ENCODE data around the gene ELF1. TPM values are rescaled to one million over a fixed set of nuclear protein-coding genes. Genes with fewer than 3 reads are reported as not detected.
"Not testable (repeated sequence)": the region's sequence is repeated elsewhere in the genome, so short reads cannot be mapped to it uniquely, and the experiment has no call there.

ELF1 gene
- total RNA-seq, 1 donor from 2014 or later = 62.8 TPM

DNA sequence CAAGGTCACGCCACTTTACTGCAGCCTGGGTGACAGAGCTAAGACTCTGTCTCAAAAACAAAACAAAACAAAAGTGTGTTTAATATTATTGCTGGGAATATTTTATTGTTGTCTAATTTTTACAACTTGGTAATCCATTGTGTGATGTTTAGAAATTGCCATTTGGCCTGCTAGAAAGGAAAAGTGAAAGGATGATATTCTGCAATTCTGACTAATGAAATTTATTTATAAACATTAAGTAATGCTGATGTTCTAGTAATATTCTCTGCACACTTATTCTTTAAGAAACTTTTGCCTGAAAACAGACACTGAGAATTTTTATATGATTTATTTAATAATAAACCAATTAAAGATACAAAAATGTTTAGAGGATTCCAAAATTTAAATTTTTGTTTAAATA, 87.4 kb downstream of the ELF1 start:
- no peak for DNase-seq

DNA sequence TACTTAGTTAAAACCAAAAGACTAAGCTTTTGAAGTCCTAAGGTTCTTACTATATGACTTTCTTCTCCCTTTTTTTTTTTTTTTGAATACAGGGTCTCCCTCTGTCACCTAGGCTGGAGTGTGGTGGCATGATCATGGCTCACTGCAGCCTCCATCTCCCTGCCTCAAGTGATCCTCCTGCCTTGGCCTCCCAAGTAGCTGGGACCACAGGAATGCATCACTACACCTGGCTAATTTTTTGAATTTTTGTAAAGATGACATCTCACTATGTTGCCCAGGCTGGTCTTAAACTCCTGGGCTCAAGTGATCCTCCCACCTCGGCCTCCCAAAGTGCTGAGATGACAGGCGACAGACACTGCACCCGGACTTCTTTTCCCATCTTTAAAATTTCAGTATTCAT, 89.2 kb downstream of the ELF1 start:
- DNase-seq = not testable (repeated sequence)

DNA sequence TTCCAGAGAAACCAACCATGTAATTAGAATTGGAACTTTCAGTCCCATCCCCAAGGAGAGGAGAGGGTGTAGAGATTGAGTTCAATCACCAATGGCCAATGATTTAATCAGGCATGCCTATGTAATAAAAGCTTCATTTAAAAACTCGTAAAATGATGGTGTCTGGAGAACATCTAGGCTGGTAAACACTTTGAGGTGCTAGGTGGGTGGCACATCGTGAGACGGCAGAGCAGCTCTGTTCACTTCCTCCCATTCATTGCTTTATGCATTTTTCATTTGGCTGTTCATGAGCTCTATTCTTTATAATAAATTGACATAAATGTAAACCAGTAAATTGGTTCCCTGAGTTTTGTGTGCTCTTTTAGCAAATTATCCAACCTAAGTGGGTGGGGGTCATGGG, 90.1 kb downstream of the ELF1 start:
- no peak for DNase-seq

DNA sequence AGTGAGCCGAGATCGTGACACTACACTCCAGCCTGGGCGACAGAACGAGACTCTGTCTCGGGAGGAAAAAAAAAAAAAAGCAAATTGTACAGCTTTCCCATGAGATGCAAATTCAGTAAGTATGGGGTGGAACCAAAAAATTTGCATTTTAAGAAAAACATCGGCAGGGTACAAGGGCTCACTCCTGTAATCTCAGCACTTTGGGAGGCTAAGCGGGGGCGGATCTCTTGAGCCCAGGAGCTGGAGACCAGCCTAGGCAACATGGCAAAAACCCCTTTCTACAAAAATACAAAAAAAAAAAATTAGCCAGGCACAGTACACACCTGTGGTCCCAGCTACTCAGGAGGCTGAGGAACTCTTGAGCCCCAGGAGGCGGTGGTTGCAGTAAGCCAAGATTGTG, 91.2 kb downstream of the ELF1 start:
- DNase-seq = no peak

DNA sequence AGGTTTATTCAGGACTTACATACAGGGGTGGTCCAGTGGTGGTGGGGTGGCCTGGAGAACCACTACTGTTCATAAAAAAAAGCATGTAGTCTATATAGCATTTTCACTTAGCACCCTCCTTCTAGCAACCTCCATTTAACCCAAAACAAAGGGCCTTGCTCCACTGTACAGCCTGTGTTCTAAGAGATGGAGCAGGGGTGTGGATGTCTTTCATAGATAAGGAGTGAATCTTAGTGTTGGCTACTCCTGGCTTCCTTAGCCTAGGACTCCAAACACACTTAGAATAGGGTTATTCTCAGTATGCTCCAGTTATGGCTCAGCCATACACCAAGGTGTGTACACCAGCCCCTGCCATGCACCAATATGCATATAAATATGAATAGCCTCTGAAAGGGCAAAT, 95.2 kb downstream of the ELF1 start:
- DNase-seq = no peak

DNA sequence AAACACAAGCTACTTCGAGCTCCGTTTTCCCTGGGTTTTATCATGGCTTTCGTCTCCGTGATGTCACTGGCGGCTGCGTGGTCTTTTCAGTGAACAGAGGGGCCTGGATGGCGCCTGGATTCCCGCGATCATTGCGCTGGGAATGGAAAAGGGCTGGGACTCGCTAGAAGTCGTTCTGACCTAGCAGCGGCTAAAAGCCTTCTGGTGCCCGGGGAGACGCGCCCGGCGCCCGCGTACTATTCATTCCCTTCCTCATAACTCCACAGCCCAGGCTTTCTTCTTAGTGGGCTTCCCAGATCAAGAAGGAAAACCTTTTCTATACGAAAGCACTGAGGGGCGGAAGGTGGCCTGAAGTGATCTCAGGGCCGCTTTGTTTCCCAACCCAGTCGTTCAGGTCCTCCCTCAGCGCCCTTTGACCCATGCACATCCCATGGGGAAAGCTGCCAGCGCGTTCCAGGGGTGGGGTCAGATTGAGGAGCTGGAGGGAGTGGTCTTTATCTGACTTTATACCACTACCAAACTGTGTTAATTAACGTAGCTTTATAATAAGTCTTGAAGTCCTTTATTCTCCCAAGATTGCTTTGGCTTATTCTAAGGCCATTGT, 96.6 kb downstream of the ELF1 start:
- no peak for DNase-seq

DNA sequence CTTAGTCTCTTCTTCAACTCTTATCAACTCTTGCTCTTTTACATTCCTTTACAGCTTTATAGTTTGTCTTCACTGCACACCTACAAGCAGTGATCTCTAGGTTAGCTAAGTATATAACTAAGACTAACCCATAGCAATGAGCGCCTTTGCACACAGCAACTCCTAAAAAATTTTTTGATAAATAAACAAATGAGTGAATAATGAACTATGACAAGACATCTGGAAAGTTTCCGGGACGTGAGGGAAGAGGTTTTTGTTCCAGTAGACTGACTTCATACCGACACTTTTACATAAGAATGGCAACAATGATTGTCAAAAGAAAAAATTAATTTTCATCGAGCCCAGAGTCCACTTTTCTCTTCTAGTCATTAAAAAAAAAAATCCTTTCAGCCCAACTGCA, 98.3 kb downstream of the ELF1 start:
- DNase-seq = no peak

DNA sequence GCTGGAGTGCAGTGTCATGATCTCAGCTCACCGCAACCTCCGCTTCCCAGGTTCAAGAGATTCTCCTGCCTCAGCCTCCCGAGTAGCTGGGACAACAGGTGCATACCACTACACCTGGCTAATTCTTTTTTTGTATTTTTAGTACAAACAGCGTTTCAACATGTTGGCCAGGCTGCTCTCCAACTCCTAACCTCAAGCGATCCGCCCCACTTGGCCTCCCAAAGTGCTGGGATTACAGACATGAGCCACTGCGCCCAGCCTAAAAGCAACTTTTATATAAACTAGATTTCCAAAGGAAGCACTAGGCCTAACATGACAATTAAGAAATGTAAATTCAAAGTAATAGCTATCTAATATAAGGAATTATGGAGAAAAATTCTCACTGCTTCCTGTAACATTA, 99.2 kb downstream of the ELF1 start:
- not testable (repeated sequence) for DNase-seq

DNA sequence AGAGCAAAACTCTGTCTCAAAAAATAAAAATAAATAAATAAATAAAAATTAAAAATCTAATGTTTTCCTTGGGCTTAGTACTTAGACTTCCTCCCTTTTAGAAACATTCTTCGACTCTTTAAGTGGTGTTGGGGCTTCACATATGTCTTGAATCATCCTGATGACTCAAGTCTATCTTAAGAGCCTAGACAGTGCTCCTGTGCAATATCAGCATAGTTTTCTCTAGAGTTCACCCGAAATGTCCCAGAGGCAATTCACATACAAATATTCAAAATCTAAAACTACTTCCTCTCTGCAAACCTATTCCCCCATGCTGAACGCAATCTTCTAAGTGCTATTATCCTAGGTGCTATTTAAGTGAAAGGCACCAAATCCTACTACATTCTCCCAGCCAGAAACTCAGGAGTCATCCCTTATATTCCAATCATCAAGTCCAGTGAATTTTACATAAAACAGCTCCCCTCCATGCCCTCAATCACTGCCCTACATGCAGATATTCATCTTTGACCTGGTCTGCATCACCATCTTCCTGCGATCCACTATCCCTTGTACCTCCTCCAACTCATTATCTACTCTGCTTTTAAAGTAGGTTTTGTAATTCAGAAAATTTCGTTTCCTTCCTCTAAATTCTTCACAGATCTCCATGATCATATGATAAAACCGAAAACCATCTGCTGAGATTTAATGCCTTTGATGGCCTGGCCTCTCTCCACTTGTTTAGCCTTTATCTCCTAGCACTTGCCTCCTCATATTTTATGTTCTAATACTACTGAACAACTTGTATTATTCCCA, 102.7 kb downstream of the ELF1 start:
- no peak for DNase-seq

DNA sequence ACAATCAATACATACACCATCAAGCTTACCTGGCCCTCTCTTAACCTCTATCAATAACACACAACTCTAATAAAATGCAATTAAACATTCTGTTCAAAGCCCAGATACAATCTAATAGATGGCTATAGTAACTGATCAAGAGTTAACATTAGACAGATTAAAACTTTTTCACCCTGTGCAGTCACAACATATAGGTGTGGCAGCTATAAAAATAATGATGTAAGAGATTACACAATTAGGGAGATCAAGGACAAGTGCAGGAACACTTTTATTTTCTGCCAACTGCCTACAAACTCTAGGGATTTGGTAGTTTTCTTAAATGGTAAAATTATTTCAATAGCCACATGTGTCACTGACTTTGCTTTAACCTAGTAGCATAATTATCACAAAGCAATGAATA, 104.3 kb downstream of the ELF1 start:
- not testable (repeated sequence) for DNase-seq

DNA sequence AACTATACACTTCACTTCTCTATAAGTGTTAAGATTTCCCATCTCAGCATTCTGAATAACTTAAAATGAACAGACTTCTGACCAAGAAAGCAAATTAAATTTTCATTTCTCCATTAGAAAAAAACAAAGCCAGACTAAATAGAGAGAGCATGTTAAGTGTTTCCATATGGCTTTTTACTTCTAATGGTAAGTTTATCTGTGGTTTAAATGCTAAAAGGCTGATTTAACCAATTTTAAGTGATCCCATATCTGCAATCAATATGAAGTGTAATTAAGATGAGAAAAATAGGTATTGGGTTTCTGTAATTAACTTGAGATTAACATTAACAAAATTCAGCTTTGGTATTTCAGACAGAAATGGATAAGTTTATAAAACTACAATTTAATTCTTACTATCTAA, 107.8 kb downstream of the ELF1 start:
- no peak for DNase-seq

DNA sequence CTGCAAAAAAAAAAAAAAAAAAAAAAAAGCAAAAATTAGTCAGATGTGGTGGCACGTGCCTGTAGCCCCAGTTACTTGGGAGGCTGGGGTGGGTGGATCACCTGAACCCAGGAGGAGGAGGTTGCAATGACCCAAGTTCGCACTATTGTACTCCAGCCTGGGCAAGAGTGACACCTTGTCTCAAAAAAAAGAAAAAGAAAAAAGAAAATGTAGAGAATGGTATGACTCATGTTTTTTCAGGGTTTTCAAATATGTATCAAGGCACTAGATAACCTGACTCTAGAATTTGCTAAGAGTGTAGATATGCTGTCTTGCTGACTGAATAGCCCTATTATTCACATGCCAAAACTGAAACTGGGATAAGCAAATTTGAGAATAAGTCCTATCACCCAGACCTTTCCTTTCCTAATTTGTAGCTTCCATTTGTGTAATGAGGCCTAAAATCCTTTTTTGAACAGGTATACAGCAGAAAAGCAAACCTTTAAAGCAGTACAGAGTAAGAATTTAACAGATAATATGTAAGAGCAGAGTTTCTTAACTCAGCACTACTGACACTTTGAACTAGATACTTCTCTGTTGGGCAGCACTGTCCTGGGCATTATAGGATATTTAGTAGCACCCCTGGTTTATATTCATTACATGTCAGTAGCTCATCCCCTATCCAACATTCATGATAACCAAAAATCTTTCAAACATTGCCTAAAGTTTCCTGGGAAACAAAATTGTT, 108.6 kb downstream of the ELF1 start:
- no peak for DNase-seq

DNA sequence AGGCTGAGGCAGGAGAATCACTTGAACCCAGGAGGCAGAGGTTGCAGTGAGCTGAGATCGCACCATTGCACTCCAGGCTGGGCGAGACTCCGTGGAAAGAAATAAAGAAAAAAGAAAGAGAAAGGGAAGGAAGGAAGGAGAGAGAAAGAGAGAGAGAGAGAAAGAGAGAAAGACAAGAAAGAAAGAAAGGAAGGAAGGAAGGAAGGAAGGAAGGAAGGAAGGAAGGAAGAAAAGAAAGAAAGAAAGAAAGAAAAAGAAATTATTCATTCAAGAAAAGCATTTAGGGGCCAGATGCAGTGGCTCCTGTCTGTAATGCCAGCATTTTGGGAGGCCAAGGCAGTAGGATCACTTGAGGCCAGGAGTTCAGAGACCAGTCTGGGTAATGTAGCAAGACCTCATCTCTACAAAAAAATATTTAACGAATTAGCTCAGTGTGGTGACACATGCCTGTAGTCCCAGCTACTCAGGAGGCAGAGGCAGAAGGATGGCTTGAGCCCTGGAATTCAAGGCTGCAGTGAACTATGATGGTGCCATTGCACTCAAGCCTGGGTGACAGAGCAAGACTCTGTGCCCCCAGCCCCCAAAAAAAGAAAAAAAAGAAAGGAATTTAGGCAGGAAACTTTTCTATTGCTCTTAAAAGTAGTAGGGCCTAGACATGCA, 109.4 kb downstream of the ELF1 start:
- DNase-seq = not testable (repeated sequence)

DNA sequence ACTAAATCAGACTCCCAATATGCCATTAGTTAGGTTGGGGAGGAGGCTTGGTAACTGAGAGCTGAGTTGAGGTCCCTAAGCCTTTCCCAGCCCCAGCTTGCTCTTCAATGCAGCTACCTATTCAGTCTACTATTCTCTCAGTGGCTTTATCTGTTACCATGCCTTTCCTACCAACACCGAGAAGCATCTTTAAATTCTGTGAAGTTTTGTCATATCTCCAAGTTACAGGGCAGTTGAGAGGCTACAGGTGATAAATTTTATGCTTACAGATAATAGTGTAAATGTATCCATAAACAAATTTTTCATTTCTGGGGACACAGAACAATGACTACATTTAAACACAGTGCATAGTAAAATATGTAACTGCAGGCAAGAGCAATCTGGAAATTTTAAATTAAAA, 110.6 kb downstream of the ELF1 start:
- DNase-seq = no peak

DNA sequence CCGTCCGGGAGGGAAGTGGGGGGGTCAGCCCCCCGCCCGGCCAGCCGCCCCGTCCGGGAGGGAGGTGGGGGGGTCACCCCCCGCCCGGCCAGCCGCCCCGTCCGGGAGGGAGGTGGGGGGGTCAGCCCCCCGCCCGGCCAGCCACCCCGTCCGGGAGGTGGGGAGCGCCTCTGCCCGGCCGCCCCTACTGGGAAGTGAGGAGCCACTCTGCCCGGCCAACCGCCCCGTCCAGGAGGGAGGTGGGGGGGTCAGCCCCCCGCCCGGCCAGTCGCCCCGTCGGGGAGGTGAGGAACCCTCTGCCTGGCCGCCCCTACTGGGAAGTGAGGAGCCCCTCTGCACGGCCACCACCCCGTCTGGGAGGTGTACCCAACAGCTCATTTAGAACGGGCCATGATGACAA, 118.1 kb downstream of the ELF1 start:
- DNase-seq = not testable (repeated sequence)

DNA sequence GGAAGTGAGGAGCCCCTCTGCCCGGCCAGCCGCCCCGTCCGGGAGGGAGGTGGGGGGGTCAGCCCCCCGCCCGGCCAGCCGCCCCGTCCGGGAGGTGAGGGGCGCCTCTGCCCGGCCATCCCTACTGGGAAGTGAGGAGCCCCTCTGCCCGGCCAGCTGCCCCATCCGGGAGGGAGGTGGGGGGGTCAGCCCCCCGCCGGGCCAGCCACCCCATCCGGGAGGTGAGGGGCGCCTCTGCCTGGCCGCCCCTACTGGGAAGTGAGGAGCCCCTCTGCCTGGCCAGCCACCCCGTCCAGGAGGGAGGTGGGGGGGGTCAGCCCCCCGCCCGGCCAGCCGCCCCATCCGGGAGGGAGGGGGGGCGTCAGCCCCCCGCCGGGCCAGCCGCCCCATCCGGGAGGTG, 118.5 kb downstream of the ELF1 start:
- DNase-seq = not testable (repeated sequence)

DNA sequence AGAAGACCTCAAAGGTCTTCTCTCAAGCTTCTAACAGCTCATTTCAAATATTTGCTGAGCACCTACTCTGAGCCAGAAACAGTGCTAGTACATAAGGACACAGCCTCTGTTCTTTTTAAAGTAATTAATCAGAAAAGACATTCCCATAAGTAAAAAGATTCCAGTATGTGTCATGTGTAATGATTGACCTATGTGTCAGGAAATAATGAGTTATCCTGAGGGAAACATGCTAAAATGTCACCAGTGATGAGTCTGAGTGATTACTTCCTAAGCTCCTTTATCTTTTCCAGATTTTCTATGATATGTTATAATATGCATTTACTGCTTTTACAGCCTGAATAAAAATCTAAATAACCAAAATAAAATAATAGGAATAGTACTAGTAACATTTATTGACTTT, 122.1 kb downstream of the ELF1 start:
- no peak for DNase-seq

DNA sequence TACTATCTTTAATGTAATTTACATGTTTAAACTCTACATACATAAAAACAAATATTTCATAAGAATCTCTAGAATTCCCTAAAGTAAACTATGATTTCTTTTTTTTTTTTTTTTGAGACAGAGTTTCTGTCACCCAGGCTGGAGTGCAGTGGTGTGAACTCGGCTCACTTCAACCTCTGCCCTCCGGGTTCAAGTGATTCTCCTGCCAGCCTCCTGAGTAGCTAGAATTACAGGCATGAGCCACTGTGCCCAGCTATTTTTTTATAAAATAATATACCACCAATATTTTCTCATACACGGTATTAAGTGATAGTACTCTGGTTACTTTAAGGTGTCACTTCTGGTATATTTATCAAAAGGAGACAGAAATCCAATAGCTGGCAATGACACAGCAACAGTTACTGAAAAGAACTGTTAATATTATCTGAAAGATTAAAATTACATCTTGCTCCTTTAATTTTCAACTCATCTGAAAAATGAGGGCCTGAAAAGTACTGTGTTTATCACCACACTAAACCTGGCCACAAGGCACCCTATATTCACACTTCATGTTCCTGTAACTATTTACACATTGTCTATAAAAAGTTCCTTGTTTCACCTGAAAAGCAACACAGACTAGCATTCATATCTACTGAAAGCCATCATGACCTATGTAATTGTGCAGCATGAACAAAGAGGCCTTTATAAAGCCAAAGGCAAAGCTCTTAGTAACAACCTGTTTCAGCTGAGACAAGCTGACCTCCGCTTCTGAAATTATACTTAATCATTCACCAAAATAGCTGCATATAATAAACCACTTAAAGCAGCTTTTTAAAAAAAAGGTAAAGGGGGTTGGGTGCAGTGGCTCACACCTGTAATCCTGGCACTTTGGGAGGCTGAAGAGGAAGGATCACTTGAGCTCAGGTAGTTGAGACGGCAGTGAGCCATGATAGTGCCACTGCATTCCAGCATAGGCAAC, 123.6 kb downstream of the ELF1 start:
- no peak for DNase-seq

DNA sequence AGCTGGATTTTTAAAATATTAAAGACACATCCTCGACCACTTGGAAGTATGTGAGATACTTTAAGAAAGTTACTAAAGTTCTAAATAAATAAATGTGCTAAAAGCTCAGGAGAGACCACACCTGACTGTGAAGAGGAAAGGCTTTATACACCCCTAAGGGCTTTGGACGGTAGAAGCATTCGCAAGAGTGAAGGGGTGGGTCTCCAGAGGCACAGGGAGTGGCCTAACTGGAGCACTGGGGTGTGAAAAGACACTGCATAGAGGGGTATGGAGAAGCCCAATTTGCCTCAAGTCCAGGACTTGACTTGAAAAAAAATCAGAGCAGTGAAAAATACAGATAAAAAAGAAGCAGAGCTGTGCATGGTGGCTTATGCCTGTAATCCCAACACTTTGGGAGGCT, 125.5 kb downstream of the ELF1 start:
- DNase-seq = not testable (repeated sequence)

DNA sequence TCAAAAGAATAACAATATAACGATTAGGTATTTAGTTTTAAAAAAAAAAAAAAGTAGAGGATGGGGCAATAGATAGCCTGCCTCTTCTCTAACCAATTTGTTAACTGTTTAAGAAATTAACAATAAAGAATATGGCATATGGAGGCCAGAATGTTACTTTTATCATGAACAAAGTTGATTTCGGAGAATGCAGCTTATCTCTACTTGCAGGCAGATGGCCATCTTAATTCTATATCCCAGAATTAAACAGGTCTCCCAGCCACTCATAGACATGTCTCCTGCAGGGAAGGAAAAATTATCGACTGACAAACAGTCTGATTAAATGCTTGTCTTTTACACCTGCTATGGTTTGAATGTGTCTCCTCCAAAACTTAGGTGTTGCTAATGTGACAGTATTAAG, 133.1 kb downstream of the ELF1 start:
- no peak for DNase-seq

DNA sequence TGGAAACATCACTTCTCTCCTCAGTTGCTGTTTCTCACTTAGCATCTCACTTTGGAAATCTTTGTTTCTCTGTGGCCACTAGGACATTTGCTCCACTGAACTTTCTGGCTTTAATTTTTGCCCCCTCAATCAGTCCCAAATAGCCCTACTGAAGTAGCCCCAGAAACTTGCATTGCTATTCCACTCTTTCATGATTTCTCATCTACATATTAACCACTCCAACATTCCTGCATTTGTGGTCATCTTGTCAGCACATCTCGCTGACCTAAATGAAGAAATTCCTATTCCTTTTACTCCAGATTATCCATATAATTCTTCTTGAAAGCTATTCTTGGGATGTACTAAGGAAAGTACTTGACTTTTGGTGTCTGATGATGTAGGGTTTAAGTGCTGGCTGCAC, 134.9 kb downstream of the ELF1 start:
- DNase-seq = not testable (repeated sequence)

Measured in skin of body (tissue), 2 donors.